Measurements from ENCODE around the gene TMTC1.

Gene TMTC1

DNA sequence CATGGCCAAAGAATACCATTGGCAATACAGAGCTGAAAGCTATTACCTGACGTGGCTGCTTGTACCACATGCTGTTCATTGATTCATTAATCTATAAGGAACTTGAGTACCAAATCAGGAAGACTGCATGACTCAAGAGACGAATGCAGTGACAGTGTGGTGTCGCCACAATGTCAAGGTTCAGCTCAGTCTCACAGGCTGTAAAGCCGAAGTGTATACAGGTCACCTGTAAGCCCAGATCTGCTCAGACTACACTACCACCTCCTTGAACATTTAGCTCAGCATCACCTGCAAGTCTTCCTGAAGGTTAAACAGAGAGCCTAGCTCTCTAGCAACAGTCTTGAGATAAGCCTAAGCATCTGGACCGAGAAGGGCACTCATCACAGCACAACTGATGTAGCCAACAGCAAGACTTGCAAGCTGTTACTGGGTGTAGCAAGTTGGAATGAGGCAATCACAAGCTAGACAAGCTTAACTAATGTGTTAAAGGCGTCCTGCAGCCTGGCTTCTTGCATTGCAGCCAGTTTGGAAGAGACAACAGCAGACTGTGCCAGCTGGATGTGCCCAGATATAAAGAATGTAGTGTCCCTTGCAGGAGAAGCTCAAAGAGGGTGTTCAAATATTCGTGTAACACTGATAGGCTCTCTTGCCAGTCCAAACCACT lies 21.0 kb downstream of the TMTC1 start:
- H4K20me1 ChIP-seq (ENCODE audit: insufficient read depth, low read length), result no peaks in the 10 kb centered on the region
- TF ChIP-seq CTCF (IDR thresholded peaks at IDR 0.05; ENCODE audit: low read depth, low read length) (no peak), EZH2phosphoT487 (IDR thresholded peaks at IDR 0.05; ENCODE audit: low read depth) (no peak)
- H2AFZ ChIP-seq (ENCODE audit: low read depth, low read length), result no peak overlapping the region; the same call in 1 of the 2 replicates

DNA sequence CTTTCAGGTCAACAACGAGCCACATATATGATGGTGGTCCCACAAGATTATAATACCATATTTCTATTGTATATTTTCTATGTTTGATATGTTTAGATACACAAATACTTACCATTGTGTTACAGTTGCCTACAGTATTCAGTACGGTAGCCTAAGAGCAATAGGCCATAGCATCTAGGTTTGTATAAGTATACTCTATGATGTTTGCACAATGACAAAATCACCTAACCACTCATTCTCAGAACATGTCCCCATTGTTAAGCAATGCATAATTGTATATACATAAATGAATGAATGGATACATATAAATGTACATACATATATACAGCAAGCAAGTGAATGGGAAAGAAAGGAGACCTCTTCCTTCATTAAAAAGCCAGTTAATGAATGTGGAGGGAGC lies 23.8 kb downstream of the TMTC1 start:
- H3K9ac ChIP-seq (ENCODE audit: low read length), result no peak overlapping the region
- H3K27me3 ChIP-seq (ENCODE audit: low read depth, low read length), result no peaks in the 10 kb centered on the region
- H3K4me3 ChIP-seq (ENCODE audit: low read length), result no peak overlapping the region
- no peaks in the 10 kb centered on the region for H3K9me3 ChIP-seq (ENCODE audit: insufficient read depth, low read length)
- H3K4me1 ChIP-seq (ENCODE audit: low read length), result no peaks in the 10 kb centered on the region
- H2AFZ ChIP-seq (ENCODE audit: low read depth, low read length), result no peak overlapping the region
- no peak overlapping the region for H3K4me2 ChIP-seq (ENCODE audit: low read length)
- no peaks in the 10 kb centered on the region for H3K79me2 ChIP-seq (ENCODE audit: low read length)
- H3K36me3 ChIP-seq (replicated peaks; ENCODE audit: low read depth, low read length), result no peaks in the 10 kb centered on the region
- H3K27ac ChIP-seq (ENCODE audit: low read length), result no peak overlapping the region
- TF ChIP-seq CTCF (IDR thresholded peaks at IDR 0.05; ENCODE audit: low read depth, low read length), result no peak
- TF ChIP-seq EZH2phosphoT487 (IDR thresholded peaks at IDR 0.05; ENCODE audit: low read depth), result no peak
- no peaks in the 10 kb centered on the region for H4K20me1 ChIP-seq (ENCODE audit: insufficient read depth, low read length)

More for the DNA sequence above, 21.0 kb downstream of the TMTC1 start:
- no peak overlapping the region for H3K27ac ChIP-seq (ENCODE audit: low read length)
- no peak overlapping the region for H3K4me3 ChIP-seq (ENCODE audit: low read length)
- no peaks in the 10 kb centered on the region for H3K27me3 ChIP-seq (ENCODE audit: low read depth, low read length)
- no peaks in the 10 kb centered on the region for H3K79me2 ChIP-seq (ENCODE audit: low read length)
- no peak overlapping the region for H3K4me2 ChIP-seq (ENCODE audit: low read length)
- no peaks in the 10 kb centered on the region for H3K9me3 ChIP-seq (ENCODE audit: insufficient read depth, low read length)
- H3K9ac ChIP-seq (ENCODE audit: low read length), result no peak overlapping the region
- no peaks in the 10 kb centered on the region for H3K36me3 ChIP-seq (replicated peaks; ENCODE audit: low read depth, low read length)
- no peaks in the 10 kb centered on the region; the same call in 1 of the 2 replicates for H3K4me1 ChIP-seq (ENCODE audit: low read length)

GRCh38 chr12:29756741-29757390 lies 26.9 kb downstream of the TMTC1 start:
- Histone ChIP-seq H3K4me1 (ENCODE audit: low read length) (peaks cover 5% of the 10 kb centered on the region), H4K20me1 (ENCODE audit: insufficient read depth, low read length) (no peaks in the 10 kb centered on the region), H3K36me3 (replicated peaks; ENCODE audit: low read depth, low read length) (no peaks in the 10 kb centered on the region), H3K9ac (ENCODE audit: low read length) (no peak overlapping the region), H3K9me3 (ENCODE audit: insufficient read depth, low read length) (no peaks in the 10 kb centered on the region), H3K27me3 (ENCODE audit: low read depth, low read length) (no peaks in the 10 kb centered on the region), H2AFZ (ENCODE audit: low read depth, low read length) (no peak overlapping the region), H3K4me2 (ENCODE audit: low read length) (no peak overlapping the region), H3K79me2 (ENCODE audit: low read length) (no peaks in the 10 kb centered on the region), H3K4me3 (ENCODE audit: low read length) (no peak overlapping the region), H3K27ac (ENCODE audit: low read length) (no peak overlapping the region)
- TF ChIP-seq EZH2phosphoT487 (IDR thresholded peaks at IDR 0.05; ENCODE audit: low read depth), result no peak
- no peak for TF ChIP-seq CTCF (IDR thresholded peaks at IDR 0.05; ENCODE audit: low read depth, low read length)

DNA sequence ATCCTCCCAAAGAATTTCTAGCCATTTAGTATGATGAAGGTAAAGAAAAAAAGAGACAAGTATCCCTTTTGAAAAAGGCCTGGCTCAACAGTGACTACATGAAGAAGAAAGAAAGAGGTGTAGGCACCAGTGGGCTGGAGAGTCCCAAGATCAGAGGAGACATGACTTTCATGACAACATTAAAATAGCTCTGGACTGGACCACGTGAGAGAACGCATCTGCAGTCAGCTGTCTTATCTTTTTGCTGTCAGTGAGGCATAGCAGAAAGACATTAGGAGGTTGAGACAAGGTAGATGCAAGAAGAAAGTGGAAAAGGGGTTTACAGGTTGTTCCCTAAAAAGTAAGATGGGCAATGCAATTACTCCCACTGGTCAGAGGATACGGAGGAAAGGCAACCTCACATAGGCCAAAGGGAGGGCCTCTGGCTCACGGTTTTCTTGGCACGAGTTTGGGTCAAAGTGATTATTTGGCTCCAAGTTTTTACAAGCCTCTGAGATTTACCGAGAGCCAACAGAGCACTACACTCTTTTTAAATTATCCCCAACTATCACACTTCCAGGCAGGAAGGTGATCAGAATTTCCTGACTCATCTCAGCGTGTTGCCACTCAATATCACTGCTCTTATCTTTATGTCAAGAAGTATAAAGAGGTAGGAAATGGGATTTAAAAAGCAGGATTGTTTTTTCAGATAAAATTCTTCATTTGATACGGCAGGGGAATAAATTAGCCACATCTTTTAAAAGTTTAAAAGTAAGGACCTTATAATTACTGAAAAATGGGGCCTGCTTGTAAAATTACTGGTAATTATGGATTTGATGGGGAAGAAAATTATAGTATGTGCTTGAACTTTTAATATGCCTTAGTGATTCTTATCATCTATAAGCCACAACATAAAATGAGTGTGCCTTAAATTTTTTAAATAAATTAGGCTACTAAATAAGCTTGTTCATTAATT lies 29.2 kb downstream of the TMTC1 start:
- no peak overlapping the region for H3K4me3 ChIP-seq (ENCODE audit: low read length)
- no peaks in the 10 kb centered on the region for H3K9me3 ChIP-seq (ENCODE audit: insufficient read depth, low read length)
- H3K27me3 ChIP-seq (ENCODE audit: low read depth, low read length), result no peaks in the 10 kb centered on the region
- H3K4me2 ChIP-seq (ENCODE audit: low read length), result no peak overlapping the region
- peaks cover 25% of the 10 kb centered on the region for H3K4me1 ChIP-seq (ENCODE audit: low read length)
- H3K9ac ChIP-seq (ENCODE audit: low read length), result no peak overlapping the region
- TF ChIP-seq CTCF (IDR thresholded peaks at IDR 0.05; ENCODE audit: low read depth, low read length), result no peak
- H3K36me3 ChIP-seq (replicated peaks; ENCODE audit: low read depth, low read length), result no peaks in the 10 kb centered on the region
- no peak overlapping the region for H3K27ac ChIP-seq (ENCODE audit: low read length)
- H3K79me2 ChIP-seq (ENCODE audit: low read length), result no peaks in the 10 kb centered on the region
- no peak overlapping the region for H2AFZ ChIP-seq (ENCODE audit: low read depth, low read length)
- H4K20me1 ChIP-seq (ENCODE audit: insufficient read depth, low read length), result no peaks in the 10 kb centered on the region

All from OCI-LY3 (cell line).